ENCODE results near the gene ZNRF4.
"Not testable (repeated sequence)": the region's sequence is repeated elsewhere in the genome, so short reads cannot be mapped to it uniquely, and the experiment has no call there.

ZNRF4 gene

DNA sequence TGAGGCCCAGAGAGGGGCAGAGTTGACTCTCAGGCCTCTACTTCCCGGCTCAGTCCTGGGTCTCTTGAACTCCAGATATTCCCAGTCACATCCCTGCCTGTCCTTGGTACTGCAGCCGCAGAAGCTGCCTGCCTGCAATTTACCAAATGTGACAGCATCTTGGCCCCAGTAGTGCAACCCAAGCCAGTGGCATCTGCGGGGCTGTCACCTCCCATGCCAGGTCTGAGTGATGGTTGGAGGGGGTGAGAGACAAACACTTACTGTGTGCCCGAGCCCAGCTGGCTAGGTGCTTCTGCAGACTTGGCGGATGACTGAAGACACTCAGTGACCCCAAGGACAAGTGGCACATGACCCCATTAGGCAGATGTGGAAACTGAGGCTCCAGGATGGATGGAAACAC is 18.4 kb downstream of the ZNRF4 start:
- DNase-seq (ENCODE audit: low read depth in 2 of 2) = no peak

DNA sequence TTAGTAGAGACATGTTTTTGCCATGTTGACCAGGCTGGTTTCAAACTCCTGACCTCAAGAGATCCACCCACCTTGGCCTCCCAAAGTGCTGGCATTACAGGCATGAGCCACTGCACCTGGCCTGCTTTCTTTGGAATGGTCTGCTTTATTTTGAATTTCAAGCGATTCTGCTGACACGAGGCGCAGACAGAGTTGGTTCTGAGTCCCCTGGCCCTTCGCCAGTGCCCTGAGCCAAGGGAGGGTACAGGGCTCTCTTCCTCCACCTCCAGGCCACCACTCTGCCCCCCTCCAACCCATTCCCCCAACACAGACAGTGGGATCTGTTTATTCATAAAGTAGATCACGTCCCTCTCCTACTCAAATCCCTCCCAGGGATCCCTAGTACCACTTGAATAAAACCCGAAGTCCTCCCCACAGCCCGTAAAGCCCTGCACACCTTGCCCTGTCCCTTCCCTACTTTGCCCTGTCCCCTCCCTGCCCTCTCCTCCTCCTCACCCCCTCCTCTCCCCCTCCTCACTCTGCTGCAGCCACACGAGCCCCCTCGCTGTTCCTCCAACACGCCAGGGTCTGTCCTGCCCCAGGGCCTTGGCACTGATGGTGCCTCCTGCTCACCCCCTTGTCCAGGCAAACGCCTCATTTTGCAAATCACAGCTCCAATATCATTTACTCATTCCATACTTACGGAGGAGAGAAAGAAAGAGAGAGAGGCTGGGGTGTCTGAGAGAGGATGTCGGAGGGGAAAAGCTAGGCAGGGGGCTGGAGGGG is 22.4 kb downstream of the ZNRF4 start:
- DNase-seq (ENCODE audit: low read depth in 2 of 2) = no peak

DNA sequence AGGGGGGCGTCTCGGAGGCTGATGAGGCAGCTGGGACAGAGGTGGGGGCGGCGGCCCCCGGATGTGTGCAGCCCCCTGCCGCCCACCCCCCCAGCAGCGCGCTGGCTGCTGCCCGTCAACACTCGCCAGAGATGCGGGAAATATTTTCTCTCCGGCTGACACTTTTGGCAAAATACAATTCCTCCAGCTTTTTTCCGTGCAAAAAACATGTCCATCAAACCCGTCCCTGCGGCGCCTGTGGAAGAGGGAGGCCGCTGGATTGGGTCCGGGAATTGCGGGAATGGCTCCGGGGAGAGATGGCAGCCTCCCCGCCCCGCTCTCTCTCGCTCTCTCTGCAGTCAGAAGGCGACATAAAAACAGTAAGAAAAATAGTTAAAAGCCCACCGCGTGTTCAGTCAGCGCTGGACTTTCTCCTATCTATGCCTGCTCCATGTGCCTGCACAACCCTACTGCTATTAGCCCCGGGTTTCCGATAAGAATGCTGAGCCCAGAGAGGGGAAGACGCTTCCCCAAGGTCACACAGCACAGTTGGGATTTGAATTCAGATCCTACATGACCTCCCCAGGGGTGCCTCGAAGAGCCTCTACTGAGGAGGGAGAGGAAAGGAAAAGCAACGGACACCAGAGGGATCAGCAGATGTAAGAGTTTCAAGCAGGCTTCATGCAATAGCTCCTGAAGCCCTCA is 23.2 kb downstream of the ZNRF4 start:
- no peak for DNase-seq (ENCODE audit: low read depth in 2 of 2)

DNA sequence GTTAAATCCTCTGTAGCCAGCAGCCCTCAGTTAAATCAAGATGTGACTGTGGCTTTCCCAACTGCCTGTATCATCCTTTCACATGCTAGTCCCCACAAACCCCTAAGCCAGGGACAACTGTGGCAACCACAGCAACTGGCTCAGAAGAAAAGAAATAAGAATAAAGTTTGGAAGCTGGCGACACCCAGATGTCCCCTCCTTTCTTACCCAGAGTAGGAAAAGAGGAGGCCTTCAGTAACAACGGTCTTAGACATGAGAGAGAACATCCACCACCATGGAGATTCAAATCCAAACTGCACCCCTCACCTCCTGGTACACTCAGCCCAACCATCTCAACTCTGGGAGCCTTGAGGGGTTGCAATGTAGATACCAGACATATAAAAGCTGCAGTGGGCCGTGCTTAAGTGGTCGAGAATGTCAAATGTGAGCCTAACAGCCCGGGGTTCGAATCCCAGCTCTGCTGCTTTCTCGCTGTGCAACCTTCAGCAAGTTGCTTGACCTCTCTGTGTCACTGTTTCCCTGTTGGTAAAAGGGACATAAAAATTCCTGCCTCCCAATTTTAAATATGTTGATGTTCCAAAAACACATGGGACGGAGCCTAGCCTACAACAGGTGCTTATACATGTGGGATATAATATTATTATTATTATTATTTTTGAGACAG is 23.8 kb downstream of the ZNRF4 start:
- no peak for DNase-seq (ENCODE audit: low read depth in 2 of 2)

DNA sequence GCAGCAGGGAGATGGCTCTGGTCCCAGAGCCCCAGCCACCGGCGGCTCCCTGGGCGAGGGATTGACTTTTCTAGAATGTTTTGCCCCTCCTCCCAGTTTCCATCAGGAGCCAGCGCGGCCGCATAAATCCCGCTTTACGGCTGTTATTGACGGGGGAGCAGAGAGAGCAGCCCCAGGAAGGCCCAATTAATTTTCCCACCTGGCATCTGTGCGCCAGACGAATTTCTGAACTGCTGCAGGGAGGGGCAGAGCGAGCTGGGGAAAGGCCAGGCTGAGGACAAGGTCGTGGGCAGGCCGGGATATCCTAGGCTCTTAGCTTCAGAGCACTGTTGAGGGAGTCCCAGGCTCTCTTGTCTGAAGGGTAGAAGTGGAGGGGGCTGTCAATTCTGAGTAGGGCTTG is 24.7 kb downstream of the ZNRF4 start:
- DNase-seq (ENCODE audit: low read depth in 2 of 2) = no peak

DNA sequence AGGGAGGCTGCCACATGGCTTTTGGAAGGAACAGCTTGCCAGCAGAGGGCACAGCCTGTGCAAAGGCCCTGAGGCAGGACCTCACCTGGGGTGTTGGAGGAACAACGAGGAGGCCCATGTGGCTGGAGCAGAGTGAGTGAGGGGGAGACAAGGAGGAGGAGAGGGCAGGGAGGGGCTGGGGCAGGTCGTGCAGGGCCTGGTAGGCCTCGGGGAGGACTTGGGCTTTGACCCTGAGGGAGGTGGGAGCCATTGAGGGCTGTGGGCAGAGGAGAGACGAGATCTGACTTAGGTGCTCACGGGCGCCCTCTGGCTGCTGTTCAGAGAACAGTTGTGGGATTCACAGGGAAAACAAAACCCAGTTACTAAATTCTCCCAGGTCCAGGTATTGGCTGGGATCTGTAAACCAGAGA is 25.2 kb downstream of the ZNRF4 start:
- peak; percentile 12 to 25 for DNase-seq (ENCODE audit: low read depth in 2 of 2)

DNA sequence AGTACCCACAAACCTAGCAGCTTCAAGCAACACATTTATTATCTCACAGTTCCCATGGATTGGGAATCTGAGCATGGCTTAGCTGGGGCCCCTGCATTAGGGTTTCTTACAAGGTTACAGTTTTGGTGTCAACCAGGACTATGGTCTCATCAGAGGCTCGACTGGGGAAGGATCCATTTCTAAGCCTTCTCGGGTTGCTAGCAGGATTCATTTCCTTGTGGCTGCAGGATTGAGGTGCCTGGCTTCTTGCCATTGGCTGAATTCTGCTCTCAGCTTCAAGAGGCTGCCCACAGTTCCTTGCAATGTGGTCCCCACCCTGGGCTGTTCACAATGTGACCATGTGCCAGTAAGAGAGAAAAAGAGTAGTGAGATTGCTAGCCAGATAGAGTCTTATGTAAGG is 26.7 kb downstream of the ZNRF4 start:
- DNase-seq (ENCODE audit: low read depth in 2 of 2) = no peak

DNA sequence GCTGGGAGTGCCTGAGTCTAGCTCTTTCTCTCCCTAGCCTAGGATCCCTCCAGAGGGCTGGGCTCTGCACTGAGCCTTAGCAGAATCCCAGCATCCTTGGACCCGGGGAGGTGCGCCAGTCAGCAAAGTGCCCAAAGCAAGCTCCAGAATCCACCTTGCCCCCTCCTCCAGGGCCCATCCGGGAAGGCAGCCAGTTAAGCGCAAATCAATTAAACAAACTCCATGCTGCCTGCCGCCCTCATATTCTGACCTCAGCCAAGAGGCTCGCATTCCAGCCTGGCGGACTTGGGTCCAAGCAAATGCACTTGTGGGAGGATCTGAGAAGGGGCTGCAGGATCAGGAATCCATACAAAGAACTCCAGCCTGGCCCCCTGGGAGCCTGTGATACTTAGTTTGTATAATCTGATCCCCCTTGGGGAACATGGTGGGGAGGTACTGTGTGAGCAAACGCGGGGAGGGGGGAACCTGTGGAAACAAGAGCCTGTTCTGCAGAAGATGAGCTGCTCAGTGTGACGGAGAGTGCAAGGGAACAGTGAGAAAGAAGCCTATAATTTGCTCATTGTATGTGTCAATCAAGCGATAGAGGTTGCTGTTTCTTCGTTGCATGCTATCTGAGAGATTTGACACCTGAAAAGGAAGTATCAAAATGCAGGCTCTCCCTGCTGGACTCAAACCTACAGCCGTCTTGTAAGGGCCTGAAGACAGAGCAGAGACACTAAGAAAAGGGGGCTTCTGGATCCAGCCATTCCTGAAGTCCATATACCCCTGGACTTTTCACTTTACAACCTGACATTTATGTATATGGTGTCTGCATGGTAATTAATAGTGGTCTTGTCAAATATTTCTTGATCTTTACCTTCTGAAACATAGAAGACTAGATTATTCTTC is 29.4 kb downstream of the ZNRF4 start:
- DNase-seq (ENCODE audit: low read depth in 2 of 2) = no peak

DNA sequence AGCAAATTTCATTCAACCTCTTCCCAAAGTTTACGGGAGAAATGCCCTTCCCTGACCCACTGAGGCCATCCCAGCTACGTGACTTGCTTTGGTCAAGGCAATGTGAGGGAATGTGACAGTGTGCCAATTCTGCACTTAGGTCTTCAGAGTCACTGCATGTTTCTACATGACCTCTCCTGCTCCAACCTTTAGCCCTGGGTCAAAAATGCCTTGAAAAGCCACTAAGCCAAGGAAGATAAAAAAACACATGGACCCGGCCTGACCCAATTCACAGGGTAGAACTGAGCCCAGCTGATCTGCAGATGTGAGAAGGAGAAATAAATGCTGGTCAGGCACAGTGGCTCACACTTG is 30.0 kb downstream of the ZNRF4 start:
- DNase-seq (ENCODE audit: low read depth in 2 of 2) = no peak

DNA sequence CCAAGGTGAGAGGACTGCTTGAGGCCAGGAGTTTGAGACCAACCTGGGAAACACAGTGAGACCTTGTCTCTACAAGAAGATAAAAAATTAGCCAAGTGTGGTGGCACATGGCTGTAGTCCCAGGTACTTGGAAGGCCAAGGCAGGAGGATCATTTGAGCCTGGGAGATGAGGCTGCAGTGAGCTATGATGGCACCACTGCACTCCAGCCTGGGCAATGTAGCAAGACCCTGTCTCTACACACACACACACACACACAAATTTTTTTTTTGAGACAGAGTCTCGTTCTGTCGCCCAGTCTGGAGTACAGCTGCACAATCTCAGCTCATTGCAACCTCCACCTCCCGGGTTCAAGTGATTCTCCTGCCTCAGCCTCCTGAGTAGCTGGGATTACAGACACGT is 30.4 kb downstream of the ZNRF4 start:
- DNase-seq (ENCODE audit: low read depth in 2 of 2) = not testable (repeated sequence)

DNA sequence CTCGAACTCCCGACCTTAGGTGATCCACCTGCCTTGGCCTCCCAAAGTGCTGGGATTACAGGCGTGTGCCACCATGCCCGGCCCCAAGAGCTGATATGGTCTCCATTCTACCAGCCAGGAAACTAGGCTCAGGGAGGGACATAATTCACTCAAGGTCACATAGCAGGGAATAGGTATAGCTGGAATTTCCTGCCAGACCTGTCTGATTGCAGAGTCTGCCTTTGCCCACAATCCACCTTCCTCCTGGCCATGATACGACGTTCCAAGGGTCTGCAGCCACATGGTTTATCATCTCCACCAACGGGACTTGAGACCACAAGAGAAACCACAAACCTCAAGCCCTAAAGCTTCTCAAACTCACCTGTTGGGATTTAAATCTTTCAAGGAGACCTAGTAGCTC is 32.0 kb downstream of the ZNRF4 start:
- DNase-seq (ENCODE audit: low read depth in 2 of 2) = no peak

DNA sequence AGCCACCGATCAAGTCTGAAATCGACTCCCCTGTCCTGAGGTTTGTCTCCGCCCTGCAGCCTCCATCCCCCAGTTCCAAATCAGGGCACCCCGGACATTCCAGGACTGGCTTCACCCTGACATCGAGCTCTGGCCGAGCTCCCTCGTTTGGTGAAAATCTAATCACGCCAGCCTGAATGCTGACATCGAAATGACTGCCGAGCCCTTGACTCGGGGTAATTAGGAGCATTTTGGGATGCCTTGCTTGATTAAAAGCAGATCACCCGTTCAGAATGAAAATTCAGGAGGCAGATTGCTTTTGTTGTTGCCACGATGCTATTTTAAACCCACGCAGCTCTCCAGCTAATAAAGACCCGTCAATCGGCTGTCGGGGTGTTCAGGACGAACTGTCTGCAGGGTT is 34.3 kb downstream of the ZNRF4 start:
- DNase-seq (ENCODE audit: low read depth in 2 of 2) = no peak

DNA sequence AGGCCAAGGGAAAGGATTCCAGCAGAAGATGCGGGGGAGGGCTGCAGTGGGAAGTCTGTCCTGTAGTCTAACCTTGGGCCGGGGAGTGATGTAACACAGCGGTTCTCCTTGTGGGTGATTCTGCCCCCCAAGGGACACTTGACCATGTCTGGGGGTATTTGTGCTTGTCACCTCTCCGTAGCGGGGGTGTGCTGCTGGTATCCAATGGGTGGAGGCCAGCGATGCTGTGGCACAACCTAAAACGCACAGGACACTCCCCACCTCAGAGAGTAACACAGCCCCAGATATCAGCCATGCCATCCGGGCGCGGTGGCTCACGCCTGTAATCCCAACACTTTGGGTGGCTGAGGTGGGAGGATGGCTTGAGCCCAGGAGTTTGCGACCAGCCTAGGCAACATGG is 36.3 kb downstream of the ZNRF4 start:
- no peak for DNase-seq (ENCODE audit: low read depth in 2 of 2)

DNA sequence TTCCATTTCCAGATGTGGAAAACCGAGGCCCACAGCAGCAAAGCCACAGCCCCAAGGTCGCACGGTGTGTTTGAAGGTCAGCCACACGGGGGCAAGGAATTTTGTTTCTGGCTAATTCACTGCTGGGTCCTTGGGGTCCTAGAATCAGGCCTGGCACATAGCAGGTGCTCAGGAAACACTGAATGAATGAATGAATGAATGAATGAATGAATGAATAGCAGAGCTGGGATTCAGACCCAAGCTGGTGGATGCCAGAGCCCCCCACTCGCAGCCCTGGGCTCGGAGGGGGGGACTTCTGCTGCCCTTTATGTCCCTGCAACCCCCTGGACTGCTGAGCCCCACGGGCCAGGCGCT is 37.0 kb downstream of the ZNRF4 start:
- DNase-seq (ENCODE audit: low read depth in 2 of 2) = no peak

DNA sequence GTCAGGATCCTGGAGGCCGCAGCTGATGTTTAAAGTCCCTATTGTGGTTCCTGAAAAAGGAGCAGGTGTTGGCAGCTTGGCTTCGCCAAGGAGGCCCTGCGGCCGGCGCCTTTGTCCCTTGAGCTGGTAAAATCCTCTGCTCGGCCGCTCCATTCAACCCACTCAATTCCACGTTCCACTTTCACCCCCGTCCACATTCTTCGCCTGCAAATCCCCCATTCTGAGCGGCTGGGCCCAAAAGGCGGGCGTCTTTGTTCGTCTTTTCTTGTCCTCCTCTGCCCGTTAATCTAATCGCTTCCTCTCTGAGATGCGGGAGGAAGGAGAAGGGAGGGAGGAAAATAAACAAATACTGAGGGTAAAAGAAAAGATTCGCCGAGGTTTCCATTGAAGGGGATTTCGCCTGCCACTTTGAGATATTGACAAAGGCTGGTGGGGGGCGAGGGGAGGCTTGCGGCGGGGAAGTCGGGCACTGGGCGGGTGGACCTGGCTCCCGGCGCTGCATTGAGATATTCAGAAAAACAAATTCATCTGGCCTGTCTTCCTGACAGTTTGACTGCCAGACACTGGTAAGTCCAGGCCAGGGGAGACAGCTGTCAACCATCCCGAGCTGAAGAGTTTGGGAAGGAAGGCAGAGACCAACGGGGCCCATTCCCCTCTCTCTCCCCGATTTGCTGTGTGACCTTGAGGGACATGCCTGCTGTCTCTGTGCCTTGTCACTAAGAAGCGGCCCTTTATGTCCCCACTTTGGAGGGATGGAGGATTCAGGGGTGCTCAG is 37.6 kb downstream of the ZNRF4 start:
- DNase-seq (ENCODE audit: low read depth in 2 of 2) = no peak

DNA sequence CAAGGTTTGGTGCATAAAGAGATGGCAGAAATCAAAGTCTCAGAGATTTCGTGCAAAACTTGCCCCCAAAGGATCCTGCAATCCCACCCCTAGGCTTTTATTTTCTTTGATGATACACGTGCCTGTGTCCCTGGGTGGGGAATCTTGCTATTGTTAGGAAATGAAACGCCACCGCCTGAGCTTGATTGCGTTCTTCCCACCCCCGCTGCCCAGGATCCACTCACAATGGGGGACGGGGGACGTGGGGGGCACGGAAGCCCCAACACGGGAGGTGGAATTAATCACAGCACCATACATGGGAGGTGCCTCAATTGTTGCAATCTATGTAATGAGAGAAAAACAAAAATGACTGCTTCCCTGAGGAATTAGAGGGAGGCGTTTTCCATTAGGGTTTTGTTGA is 39.6 kb downstream of the ZNRF4 start:
- DNase-seq (ENCODE audit: low read depth in 2 of 2) = no peak

DNA sequence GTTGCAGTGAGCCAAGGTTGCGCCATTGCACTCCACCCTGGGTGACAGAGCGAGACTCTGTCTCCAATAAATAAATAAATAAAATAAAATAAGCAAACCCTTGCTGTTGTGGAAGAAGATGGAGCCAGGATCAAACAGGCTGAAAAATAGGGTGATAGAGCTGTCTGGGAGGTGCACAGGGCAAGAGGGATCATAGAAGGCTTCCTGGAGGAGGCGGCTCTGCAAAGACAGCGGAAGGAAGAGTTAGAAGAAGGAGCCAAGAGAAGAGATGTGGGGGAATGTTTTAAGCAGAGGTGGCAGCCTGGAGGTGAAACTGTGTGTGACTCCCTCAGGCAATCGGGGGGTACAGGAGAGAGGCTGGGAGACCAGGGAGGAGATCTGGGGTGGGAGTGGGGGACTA is 40.6 kb downstream of the ZNRF4 start:
- no peak for DNase-seq (ENCODE audit: low read depth in 2 of 2)

DNA sequence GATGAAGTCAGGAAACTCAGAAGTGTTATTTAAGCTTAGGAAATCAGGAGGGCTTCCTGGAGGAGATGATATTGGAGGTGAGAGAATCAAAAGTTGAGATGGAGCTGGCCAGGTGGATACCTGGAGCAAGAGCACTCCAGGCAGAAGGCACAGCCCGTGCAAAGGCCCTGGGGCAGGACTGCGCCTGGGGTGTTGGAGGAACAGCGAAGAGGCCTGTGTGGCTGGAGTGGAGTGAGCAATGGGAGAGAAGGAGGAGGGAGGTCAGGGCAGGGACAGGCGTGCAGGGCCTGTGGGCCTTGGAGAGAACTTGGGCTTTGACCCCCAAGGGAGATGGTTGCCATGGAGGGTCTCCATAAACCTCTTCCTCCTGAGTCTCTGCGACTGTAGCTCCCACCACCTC is 42.1 kb downstream of the ZNRF4 start:
- no peak for DNase-seq (ENCODE audit: low read depth in 2 of 2)

DNA sequence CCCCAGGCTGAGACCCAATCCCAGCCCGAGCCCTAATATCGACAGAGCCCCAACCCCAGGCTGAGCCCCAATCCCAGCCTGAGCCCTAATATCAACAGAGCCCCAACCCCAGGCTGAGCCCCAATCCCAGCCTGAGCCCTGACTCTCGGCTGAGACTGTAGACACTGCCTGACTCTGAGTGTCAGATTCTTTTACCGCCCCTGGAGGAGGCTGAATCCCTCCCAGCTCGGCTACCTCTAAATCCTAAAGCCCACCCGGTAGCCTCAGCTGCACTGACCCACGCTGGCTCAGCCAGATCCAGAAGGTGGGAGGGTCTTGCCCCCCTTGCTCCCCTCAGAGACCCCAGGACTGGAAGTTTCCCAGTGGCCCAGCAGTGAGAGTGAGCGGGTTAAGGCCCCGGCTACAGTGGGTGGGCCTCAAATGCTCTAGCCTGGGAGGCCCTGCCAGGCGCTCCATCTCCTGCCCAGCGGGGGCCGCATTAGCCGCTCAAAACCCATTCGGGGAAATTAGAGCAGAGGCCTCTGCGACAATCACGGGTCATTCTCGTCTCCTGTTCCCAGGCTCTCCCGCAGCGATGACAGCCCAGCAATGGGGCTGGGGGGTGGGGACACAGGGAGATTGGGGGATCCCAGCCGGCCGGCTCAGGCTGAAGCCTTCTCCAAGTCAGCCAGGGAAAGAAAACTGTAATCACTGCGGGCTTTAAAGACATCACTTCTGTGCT is 43.8 kb downstream of the ZNRF4 start:
- no peak for DNase-seq (ENCODE audit: low read depth in 2 of 2)

DNA sequence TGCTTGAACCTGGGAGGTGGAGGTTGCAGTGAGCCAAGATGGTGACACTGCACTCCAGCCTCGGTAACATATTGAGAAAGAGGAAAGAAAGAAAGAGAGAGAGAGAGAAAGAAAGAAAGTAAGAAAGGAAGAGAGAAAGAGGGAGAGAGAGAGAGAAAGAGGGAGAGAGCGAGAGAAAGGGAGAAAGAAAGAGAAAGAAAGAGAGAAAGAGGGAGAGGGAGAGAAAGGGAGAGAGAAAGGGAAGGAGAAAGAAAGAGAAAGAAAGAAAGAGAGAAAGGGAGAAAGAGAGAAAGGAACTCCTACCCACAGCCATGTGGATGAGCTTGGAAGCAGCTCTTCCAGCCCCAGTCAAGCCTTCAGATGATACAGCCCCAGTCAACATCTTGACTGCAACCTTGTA is 46.7 kb downstream of the ZNRF4 start:
- DNase-seq (ENCODE audit: low read depth in 2 of 2) = no peak

DNA sequence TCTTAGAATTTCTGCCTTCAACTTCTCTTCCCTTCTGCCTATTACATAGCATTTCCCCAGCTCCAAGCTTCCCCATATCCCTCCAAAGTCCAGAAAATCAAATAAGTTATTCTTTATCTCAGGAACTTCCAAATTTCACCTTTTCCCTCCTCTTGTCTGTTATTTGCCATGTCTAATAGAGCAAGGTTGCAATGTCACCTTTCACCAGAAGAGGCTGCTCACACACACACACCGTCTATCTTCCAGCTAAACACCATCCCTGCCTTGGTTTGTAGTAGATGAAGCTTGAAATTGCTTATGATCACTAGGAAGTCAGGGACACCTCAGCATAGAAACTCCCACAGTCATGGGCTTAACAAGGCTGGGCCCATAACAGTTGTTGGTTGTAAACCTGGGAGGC is 48.4 kb downstream of the ZNRF4 start:
- DNase-seq (ENCODE audit: low read depth in 2 of 2) = no peak

All from stimulated activated CD4-positive, alpha-beta T cell treated with anti-CD3 and anti-CD28 coated beads, Interleukin-1b, Interleukin-23, amount 100 ng/mL, for 4 hours (primary cell).